ENCODE measurements around the gene C2orf74.
"Not testable (repeated sequence)": the region's sequence is repeated elsewhere in the genome, so short reads cannot be mapped to it uniquely, and the experiment has no call there.

Gene C2orf74

DNA sequence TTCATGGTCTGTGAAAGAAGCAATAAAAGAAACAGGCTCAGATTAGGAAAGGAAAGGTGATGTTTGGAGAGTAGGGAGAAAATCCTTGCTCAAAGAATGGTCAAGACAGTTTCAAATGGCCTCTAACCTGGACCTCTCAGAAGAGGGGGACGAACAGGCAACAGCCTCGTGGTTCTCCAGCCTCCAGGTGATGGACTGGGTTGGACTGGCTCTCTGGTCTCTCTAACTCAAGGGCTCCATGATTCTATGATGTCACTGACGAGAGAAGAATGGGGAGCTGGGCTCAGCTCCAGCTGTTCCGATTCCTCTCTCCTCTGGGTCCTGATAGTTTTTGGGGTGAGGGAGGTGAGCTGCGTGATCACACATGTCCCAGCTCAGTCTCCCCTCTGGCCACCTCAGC, at the start of gene C2orf74:
Gene C2orf74, plus strand, starts transcription at position 301 of the 400 bp plus-strand sequence. CDS start 327 bp downstream, outside the sequence.
- TF ChIP-seq POLR2A (IDR thresholded peaks at IDR 0.05; ENCODE audit: low read depth, low read length): no peak
- no peak for FAIRE-seq

GRCh38 chr2:61114147-61114546, 47.8 kb upstream of the C2orf74 start:
- FAIRE-seq: no peak
- DNase-seq (ENCODE audit: insufficient read length, low spot score): no peak
- no peak for TF ChIP-seq POLR2A (IDR thresholded peaks at IDR 0.05; ENCODE audit: low read depth, low read length)

More for the DNA sequence above, at the start of gene C2orf74:
- no peak for DNase-seq (ENCODE audit: insufficient read length, low spot score)

DNA sequence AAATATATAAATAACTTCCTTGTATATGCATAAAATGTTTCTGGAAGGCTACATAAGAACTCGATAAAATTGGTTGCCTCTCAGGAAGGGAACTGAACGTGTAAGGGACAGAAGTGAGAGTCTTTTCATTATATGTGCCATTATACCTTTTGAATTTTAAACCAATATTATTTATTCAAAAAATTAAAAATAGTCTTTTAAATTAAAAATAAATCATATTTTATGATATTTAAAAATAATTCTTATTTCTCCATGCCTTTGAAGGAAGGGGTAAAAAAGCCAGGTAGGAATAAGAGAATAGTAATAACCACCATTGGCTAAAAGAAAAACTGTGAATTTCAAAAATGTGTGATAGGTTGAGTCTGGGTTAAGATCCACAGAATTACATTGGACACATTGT, 45.7 kb upstream of the C2orf74 start:
- FAIRE-seq (no peak), DNase-seq (ENCODE audit: insufficient read length, low spot score) (no peak)
- no peak for TF ChIP-seq POLR2A (IDR thresholded peaks at IDR 0.05; ENCODE audit: low read depth, low read length)

GRCh38 chr2:61117534-61117933, 44.5 kb upstream of the C2orf74 start:
- TF ChIP-seq POLR2A (IDR thresholded peaks at IDR 0.05; ENCODE audit: low read depth, low read length): no peak
- no peak for DNase-seq (ENCODE audit: insufficient read length, low spot score)
- FAIRE-seq: no peak

DNA sequence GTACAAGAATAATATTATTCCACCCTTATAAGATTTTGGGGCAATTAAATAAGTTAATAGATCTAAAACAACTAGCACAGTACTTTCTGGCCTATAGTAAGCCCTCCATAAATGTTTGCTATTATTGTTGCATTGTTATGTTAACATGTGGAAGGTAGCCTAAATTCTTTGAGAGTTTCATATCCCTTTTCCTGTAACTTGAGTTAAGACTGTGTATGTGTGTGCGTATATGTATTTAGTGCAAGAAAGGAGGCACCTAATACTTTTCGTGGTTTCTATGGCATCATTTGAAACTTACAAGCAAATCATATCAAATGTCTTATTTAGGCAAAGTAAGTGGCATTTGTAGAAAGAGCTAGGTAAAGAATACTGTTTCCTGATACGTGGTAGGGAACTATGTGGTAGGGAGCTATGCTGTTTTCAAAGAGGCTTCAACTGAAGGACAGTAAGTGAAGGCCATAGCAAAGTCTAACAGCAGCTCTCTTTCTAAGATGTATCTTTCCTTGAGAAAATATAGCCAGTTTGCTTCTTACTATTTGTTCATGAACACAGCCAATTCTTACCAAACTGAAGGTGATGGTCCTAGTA, 36.8 kb upstream of the C2orf74 start:
- no peak for DNase-seq (ENCODE audit: insufficient read length, low spot score)
- no peak for TF ChIP-seq POLR2A (IDR thresholded peaks at IDR 0.05; ENCODE audit: low read depth, low read length)
- FAIRE-seq: no peak

GRCh38 chr2:61125798-61126197, 36.2 kb upstream of the C2orf74 start:
- DNase-seq (ENCODE audit: insufficient read length, low spot score) (no peak), FAIRE-seq (no peak)

GRCh38 chr2:61128122-61128521, 33.9 kb upstream of the C2orf74 start:
- not testable (repeated sequence) for FAIRE-seq; DNase-seq (ENCODE audit: insufficient read length, low spot score)

More at GRCh38 chr2:61125798-61126197, 36.2 kb upstream of the C2orf74 start:
- no peak for TF ChIP-seq POLR2A (IDR thresholded peaks at IDR 0.05; ENCODE audit: low read depth, low read length)

DNA sequence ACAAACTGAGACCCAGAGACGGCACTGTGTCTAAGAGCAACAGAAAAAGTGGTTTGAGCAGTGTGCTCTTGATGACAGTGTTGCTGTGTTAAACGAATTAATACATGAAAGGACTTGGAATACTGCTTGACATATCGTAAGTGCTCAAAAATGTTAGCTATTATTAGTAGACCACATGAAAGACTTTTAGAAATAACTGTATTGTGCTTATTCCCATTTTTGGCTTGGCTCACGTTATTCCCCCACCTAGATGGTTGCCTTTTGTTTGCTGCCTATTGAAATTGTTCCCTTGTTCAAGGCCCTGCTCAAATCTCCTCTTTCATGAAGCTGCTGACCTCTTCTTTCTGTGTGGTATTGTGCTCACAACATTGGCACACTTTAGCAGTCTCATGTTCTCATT, 27.8 kb upstream of the C2orf74 start:
- no peak for TF ChIP-seq POLR2A (IDR thresholded peaks at IDR 0.05; ENCODE audit: low read depth, low read length)
- DNase-seq (ENCODE audit: insufficient read length, low spot score) (no peak), FAIRE-seq (no peak)

GRCh38 chr2:61135510-61135909, 26.5 kb upstream of the C2orf74 start:
- FAIRE-seq (peak; percentile 58), DNase-seq (ENCODE audit: insufficient read length, low spot score) (peak; percentile 11)
- no peak for TF ChIP-seq POLR2A (IDR thresholded peaks at IDR 0.05; ENCODE audit: low read depth, low read length)

- FAIRE-seq (no peak), DNase-seq (ENCODE audit: insufficient read length, low spot score) (no peak)
- no peak for TF ChIP-seq POLR2A (IDR thresholded peaks at IDR 0.05; ENCODE audit: low read depth, low read length)
Observed at GRCh38 chr2:61138859-61139258, 23.1 kb upstream of the C2orf74 start.

DNA sequence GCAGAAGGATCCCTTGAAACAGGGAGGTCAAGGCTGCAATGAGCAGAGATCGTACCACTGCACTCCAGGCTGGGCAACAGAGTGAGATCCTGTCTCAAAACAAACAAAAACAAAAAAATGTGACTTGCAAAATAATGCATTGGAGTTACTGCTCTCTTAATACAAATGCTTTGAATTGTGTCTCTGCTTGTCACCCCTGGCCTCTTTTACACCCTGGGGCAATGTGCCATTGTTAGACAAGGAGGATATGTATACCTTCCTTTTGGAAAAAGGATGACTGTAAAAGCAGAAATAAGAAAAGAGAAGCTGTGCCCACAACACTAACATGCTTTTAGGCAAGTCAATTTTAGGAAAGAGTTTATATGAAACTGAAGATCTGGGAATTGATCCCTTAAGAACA, 20.8 kb upstream of the C2orf74 start:
- no peak for FAIRE-seq
- no peak for DNase-seq (ENCODE audit: insufficient read length, low spot score)
- TF ChIP-seq POLR2A (IDR thresholded peaks at IDR 0.05; ENCODE audit: low read depth, low read length): no peak

GRCh38 chr2:61144697-61145268, 17.2 kb upstream of the C2orf74 start:
- TF ChIP-seq POLR2A (IDR thresholded peaks at IDR 0.05; ENCODE audit: low read depth, low read length): peak; percentile 69
- FAIRE-seq (peak; percentile 100), DNase-seq (ENCODE audit: insufficient read length, low spot score) (peak; percentile 91)

DNA sequence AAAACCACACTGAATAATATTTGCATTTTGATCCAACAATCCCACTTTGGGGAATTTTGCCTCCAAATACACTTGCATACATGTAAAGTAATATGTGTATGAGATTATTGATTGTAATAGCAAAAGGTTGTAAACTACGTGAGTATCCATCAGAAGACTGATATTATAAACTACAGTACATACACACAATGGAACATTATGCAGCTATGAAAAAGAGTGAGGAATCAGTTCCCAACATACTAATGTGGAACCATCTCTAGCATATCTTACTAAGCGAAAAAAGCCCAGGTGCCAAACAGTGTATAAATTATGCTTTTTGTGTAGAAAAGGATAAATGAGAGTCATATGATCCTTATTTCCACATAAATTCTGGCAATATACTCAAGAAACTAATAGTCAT, 16.0 kb upstream of the C2orf74 start:
- DNase-seq (ENCODE audit: insufficient read length, low spot score) (no peak), FAIRE-seq (no peak)
- no peak for TF ChIP-seq POLR2A (IDR thresholded peaks at IDR 0.05; ENCODE audit: low read depth, low read length)

GRCh38 chr2:61148091-61148490, 13.9 kb upstream of the C2orf74 start:
- not testable (repeated sequence) for FAIRE-seq; DNase-seq (ENCODE audit: insufficient read length, low spot score)

DNA sequence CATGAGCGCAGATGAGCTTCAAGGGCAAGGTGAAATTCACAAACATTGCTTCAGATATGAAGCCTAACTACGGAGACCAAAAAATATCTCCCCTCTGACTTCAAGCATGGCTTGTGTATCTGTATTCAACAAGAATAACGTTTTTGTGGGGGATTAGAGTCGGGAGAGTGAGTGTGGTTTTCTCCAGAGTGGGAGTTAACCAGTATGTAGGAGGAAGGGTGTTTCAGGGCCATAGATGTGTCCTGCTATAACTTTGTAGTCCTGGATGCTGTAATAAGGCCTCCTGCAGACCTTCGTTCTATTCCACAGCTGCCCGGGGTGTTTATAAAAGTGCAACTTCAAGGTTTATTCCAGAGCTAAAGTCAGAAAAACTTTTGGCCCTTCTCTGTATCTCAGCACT, 12.9 kb upstream of the C2orf74 start:
- FAIRE-seq: no peak

More for the DNA sequence above, 12.9 kb upstream of the C2orf74 start:
- no peak for DNase-seq (ENCODE audit: insufficient read length, low spot score)
- TF ChIP-seq POLR2A (IDR thresholded peaks at IDR 0.05; ENCODE audit: low read depth, low read length): no peak

Measured in H54 (cell line).